ENCODE data around the gene CLDN34.

CLDN34 gene

DNA sequence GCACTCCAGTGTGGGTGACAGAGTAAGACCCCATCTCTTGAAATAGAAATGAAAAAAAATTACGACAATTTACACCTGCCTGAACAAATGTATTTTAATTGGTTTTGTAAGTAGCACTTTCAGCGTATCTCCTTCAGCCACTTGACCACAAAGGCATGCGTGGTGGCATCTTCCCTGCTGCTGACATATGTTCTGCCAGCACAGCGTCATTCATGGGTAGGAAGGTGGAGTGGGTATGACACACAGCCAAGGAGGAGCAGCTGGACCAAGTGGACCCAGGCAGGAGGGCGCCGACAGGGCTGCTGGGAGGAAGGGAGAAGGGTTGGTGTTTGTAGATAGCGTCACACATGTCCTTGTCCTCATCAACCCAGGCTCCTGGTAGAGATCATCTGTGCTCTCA lies 28.6 kb upstream of the CLDN34 start:
- FAIRE-seq, result no peak
- no peak for DNase-seq (ENCODE audit: insufficient read length, low spot score)
- TF ChIP-seq TAF1 (IDR thresholded peaks at IDR 0.05; ENCODE audit: low read depth, low read length), result no peak
- TF ChIP-seq PAX5 (IDR thresholded peaks at IDR 0.05; ENCODE audit: insufficient read depth, low read length, severe bottlenecking), result no peak
- no peak for TF ChIP-seq POLR2AphosphoS5 (IDR thresholded peaks at IDR 0.05; ENCODE audit: low read depth, low read length)
- TF ChIP-seq SPI1 (IDR thresholded peaks at IDR 0.05; ENCODE audit: low read depth, low read length), result no peak
- no peak for TF ChIP-seq POU2F2 (IDR thresholded peaks at IDR 0.05; ENCODE audit: low read depth, low read length)
- no peak for TF ChIP-seq POLR2A (IDR thresholded peaks at IDR 0.05; ENCODE audit: low read depth, low read length)

DNA sequence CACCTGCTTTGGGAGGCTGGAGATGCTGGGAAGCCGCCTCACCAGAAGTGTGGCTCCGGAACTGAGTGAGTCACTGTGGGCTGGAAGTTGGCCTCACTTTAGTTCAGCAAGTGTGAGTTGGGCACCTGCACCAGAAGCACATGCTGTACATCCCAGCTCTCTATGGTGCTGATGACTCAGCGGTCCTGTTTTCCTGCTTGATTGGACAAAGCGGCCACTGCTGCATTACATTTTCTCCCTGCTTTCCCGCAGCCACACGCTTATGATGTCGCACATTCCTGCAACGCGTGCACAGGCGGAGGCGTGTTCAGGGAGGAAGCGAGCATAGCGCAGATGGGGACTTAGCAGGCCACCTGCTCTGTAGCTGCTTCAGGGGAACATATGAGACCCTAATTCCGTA lies 26.7 kb upstream of the CLDN34 start:
- TF ChIP-seq TAF1 (IDR thresholded peaks at IDR 0.05; ENCODE audit: low read depth, low read length) (no peak), POLR2A (IDR thresholded peaks at IDR 0.05; ENCODE audit: low read depth, low read length) (no peak), POLR2AphosphoS5 (IDR thresholded peaks at IDR 0.05; ENCODE audit: low read depth, low read length) (no peak), POU2F2 (IDR thresholded peaks at IDR 0.05; ENCODE audit: low read depth, low read length) (no peak)
- FAIRE-seq (no peak), DNase-seq (ENCODE audit: insufficient read length, low spot score) (no peak)

DNA sequence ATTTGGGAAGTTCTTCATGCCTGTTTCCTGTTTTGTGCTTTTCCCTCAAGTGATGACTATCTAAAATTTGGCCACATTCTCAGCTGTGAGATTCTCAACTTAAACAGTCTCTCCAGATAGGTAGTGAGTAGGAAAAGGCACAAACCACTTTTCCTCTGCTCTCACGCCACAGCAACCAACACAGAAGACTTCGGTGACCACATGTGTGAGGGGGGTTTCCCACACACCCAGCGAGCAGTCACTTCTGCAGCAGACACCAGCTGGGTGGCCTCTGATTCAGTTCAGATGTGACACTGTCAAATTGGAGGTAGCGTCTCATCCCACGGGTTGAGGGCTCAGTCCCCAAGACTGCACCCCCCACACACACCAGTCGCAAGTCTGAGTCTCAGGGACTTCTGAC lies 25.1 kb upstream of the CLDN34 start:
- DNase-seq (ENCODE audit: insufficient read length, low spot score), result no peak
- TF ChIP-seq POLR2A (IDR thresholded peaks at IDR 0.05; ENCODE audit: low read depth, low read length), result no peak
- peak; percentile 45; the same call in 1 of the 2 replicates for TF ChIP-seq POLR2AphosphoS5 (IDR thresholded peaks at IDR 0.05; ENCODE audit: low read depth, low read length)
- peak; percentile 69; the same call in 1 of the 2 replicates for TF ChIP-seq POU2F2 (IDR thresholded peaks at IDR 0.05; ENCODE audit: low read depth, low read length)
- TF ChIP-seq PAX5 (IDR thresholded peaks at IDR 0.05; ENCODE audit: insufficient read depth, low read length, severe bottlenecking), result no peak
- FAIRE-seq, result peak; percentile 97

DNA sequence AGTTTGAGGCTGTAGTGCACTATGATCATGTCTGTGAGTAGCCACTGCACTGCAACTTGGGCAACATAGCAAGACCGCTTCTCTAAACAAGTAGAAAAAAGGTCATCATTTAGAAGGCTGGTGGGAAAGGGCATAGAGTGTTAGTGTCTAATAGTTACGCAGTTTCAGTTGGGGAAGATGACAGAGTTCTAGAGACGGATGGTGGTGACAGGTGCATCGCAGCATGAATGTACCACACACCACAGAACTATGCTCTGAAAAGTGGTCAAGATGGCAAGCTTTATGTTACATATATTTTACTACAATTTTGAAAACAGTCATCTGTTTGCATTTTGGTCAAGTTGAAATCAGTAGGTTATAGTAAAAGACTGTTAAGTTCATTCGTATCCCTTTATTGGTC lies 23.7 kb upstream of the CLDN34 start:
- TF ChIP-seq PAX5 (IDR thresholded peaks at IDR 0.05; ENCODE audit: insufficient read depth, low read length, severe bottlenecking), result no peak
- TF ChIP-seq SPI1 (IDR thresholded peaks at IDR 0.05; ENCODE audit: low read depth, low read length), result no peak
- no peak for TF ChIP-seq POLR2AphosphoS5 (IDR thresholded peaks at IDR 0.05; ENCODE audit: low read depth, low read length)
- FAIRE-seq, result peak; percentile 97
- DNase-seq (ENCODE audit: insufficient read length, low spot score), result no peak

DNA sequence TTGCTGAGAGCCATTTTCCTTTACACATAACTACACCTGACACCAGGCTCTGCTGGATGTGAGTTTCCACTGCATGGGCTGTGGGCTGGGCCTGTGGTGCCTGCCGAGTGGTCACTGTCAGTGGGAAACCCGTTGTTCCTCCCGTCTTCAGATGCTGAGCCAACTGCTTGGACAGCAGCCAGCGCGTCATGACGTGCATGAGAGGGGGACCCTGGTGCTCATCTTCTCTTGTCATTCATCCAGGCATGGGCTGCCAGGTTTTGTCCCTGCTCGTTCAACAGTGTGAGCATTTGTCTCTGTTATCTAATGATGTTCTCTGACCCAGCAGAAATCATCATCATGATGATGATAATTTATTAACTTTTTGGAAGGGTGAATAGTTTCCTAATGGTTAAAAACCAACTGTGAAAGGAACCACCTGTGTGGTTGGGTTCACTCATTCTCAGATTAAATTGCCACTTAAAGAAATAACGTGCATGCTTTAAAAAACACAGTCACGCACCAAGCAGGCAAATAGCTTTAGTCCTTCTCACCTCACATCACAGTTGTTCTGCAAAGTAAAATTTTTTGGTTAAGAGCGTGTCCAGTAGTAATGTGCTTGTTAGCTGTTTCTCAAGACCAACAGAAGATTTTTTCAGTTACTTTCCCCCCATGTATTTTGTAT lies 19.9 kb upstream of the CLDN34 start:
- no peak for DNase-seq (ENCODE audit: insufficient read length, low spot score)
- TF ChIP-seq TAF1 (IDR thresholded peaks at IDR 0.05; ENCODE audit: low read depth, low read length), result no peak
- no peak for TF ChIP-seq POU2F2 (IDR thresholded peaks at IDR 0.05; ENCODE audit: low read depth, low read length)
- no peak for TF ChIP-seq POLR2A (IDR thresholded peaks at IDR 0.05; ENCODE audit: low read depth, low read length)
- no peak for TF ChIP-seq SPI1 (IDR thresholded peaks at IDR 0.05; ENCODE audit: low read depth, low read length)
- TF ChIP-seq PAX5 (IDR thresholded peaks at IDR 0.05; ENCODE audit: insufficient read depth, low read length, severe bottlenecking), result no peak
- no peak for TF ChIP-seq POLR2AphosphoS5 (IDR thresholded peaks at IDR 0.05; ENCODE audit: low read depth, low read length)
- FAIRE-seq, result no peak

DNA sequence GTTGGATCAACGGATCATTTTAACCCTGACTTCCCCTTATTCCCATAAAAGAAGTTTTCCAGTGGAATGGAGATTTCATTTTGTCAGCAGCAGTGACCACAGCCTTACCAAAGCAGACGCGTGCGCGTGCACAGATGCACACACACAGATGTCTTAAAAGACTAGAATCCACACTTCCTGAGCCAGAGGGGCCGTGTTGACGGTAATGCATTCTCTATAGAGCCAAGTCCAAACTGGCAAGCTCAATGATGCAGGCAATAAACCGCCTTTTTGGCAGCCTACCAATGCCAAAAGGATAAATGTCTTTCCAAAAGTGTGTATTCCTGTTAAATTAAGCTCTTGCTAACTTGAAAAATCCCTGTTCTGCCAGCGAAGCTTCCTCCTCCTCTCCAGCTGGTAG lies 18.8 kb upstream of the CLDN34 start:
- TF ChIP-seq PAX5 (IDR thresholded peaks at IDR 0.05; ENCODE audit: insufficient read depth, low read length, severe bottlenecking) (no peak), POLR2AphosphoS5 (IDR thresholded peaks at IDR 0.05; ENCODE audit: low read depth, low read length) (no peak), POLR2A (IDR thresholded peaks at IDR 0.05; ENCODE audit: low read depth, low read length) (no peak), TAF1 (IDR thresholded peaks at IDR 0.05; ENCODE audit: low read depth, low read length) (no peak), POU2F2 (IDR thresholded peaks at IDR 0.05; ENCODE audit: low read depth, low read length) (no peak), SPI1 (IDR thresholded peaks at IDR 0.05; ENCODE audit: low read depth, low read length) (no peak)
- FAIRE-seq (no peak), DNase-seq (ENCODE audit: insufficient read length, low spot score) (no peak)

DNA sequence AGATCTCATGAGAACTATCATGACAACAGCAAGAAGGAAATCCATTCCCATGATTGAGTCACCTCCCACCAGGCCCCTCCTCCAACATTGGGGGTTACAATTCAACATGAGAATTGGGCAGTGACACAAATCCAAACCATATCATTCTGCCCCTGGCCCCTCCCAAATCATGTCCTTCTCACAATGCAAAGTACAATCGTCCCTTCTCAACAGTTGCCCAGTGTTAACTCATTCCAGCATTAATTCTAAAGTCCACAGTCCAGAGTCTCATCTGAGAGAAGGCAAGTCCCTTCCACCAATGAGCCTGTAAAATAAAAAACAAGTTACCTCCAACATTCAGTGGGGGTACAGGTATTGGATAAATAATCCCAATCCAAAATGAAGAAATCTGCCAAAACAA lies 14.9 kb upstream of the CLDN34 start:
- TF ChIP-seq PAX5 (IDR thresholded peaks at IDR 0.05; ENCODE audit: insufficient read depth, low read length, severe bottlenecking) (no peak), TAF1 (IDR thresholded peaks at IDR 0.05; ENCODE audit: low read depth, low read length) (no peak), POLR2A (IDR thresholded peaks at IDR 0.05; ENCODE audit: low read depth, low read length) (no peak)
- FAIRE-seq (no peak), DNase-seq (ENCODE audit: insufficient read length, low spot score) (no peak)

DNA sequence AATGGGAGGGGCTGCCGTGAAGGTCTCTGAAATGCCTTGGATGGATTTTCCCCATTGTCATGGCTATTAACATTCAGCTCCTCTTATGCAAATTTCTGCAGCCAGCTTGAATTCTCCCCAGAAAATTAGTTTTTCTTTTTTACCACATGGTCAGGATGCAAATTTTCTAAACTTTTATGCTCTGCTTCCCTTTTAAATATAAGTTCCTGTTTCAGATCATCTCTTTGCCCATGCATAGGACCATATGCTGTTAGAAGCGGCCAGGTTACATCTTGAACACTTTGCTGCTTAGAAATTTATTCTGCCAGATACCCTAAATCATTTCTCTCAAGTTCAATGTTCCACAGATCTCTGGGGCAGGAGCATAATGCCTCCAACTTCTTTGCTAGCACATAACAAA lies 13.8 kb upstream of the CLDN34 start:
- TF ChIP-seq POLR2AphosphoS5 (IDR thresholded peaks at IDR 0.05; ENCODE audit: low read depth, low read length) (no peak), POLR2A (IDR thresholded peaks at IDR 0.05; ENCODE audit: low read depth, low read length) (no peak), SPI1 (IDR thresholded peaks at IDR 0.05; ENCODE audit: low read depth, low read length) (no peak), POU2F2 (IDR thresholded peaks at IDR 0.05; ENCODE audit: low read depth, low read length) (no peak), PAX5 (IDR thresholded peaks at IDR 0.05; ENCODE audit: insufficient read depth, low read length, severe bottlenecking) (no peak), TAF1 (IDR thresholded peaks at IDR 0.05; ENCODE audit: low read depth, low read length) (no peak)
- FAIRE-seq, result no peak
- no peak for DNase-seq (ENCODE audit: insufficient read length, low spot score)

DNA sequence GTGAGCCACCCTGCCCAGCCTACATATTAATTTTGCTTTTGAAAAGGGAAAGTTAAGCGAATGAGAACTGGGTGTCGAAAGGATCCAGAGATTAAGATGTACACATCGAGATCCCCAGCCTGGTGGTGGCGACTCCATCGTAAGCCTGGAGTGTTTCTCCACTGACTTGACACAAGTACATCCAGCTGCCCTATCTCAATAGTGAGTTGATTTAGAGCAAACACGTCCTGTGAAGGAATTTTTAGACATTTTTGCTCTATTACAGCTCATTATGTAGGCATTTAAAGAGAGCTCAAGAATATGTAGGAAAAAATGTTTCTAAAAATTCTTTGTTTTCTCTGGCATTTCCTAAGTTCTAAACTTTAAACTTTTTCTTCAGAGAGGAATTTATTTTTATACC lies 11.7 kb upstream of the CLDN34 start:
- no peak for DNase-seq (ENCODE audit: insufficient read length, low spot score)
- TF ChIP-seq POLR2A (IDR thresholded peaks at IDR 0.05; ENCODE audit: low read depth, low read length) (no peak), PAX5 (IDR thresholded peaks at IDR 0.05; ENCODE audit: insufficient read depth, low read length, severe bottlenecking) (no peak), TAF1 (IDR thresholded peaks at IDR 0.05; ENCODE audit: low read depth, low read length) (no peak)
- no peak for FAIRE-seq

DNA sequence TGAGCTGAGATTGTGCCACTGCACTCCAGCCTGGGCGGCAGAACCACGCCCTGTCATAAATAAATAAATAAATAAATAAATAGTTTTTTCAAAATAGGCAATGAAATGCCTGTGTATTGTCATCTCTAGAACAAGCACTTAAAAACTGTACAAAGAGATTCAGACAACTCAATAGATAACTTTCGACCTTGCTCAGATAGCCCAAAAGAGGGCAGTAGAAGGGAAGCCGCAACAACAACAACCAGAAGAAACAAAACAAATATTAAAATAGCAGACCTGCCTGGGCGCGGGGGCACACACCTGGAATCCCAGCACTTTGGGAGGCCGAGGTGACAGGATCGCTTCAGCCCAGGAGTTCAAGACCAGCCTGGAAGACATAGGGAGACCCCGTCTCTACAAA lies 9.4 kb upstream of the CLDN34 start:
- no peak for FAIRE-seq
- TF ChIP-seq SPI1 (IDR thresholded peaks at IDR 0.05; ENCODE audit: low read depth, low read length) (no peak), PAX5 (IDR thresholded peaks at IDR 0.05; ENCODE audit: insufficient read depth, low read length, severe bottlenecking) (no peak), TAF1 (IDR thresholded peaks at IDR 0.05; ENCODE audit: low read depth, low read length) (no peak), POU2F2 (IDR thresholded peaks at IDR 0.05; ENCODE audit: low read depth, low read length) (no peak), POLR2A (IDR thresholded peaks at IDR 0.05; ENCODE audit: low read depth, low read length) (no peak), POLR2AphosphoS5 (IDR thresholded peaks at IDR 0.05; ENCODE audit: low read depth, low read length) (no peak)

More for the DNA sequence above, 9.4 kb upstream of the CLDN34 start:
- no peak for DNase-seq (ENCODE audit: insufficient read length, low spot score)
